HG03060 (cell line): ENCODE measurements around the gene PRR14L.

Experiments
- ATAC-seq: cut with Tn5 transposase; IDR thresholded peaks from one replicate; pipeline ENCODE4 v1.9.1; 2021; ENCODE audit warnings: low read depth, moderate number of reproducible peaks; ENCODE audit not compliant: unreplicated experiment

The PRR14L gene

DNA sequence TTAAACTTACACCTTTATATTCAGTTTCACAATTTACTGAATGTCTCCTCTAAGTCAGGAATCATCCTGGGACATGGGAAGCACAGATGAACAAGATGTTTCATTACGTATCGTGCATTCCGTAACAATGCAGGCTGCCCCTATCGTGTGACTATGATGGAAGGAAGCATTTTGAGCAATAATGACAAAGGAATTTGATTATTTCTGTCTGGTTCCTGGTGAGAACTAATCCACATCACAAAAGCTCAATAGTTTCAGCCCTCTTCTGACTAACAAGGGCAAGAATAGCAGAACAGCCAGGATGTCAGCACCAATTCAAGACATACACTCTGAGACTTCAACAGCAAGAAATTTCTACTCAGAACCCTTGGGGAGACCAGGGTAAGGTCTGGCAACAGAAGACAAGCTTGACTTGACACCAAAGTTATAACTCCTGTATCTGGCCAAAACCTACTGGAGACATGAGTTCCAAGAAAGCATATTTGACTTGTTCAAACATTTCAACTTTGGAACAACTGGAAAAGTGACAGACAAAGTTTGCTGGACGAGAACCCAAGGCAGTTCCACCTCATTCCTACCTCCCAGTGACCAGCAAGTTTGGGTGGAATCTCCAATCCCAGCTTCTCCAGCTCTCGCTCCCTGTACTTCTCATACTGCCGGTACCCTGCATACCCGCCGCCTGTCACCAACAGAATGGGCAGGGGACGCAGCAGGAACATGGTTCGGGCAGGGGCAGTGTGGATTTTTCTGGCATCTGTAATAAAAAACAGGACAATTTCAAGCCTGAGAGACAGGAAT lies 102.2 kb downstream of the PRR14L start:
- no peak for ATAC-seq

DNA sequence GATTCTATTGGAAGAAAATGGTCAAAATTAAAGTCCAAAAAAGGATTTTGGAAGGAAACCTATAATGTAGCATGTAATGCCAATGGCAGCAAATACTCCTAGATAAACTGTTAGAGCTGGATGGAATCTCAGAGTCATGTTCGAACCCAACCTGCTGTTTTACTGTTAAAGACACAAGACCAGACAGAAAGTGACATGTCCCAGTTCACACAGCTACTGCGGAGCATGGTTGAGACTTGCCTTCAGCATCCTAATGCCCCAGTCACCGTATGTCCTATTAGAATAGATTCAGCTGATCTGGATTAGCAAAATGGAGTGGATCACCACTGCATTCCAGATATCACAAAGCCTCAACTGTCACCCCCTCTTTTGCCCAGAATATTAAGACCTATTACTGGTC lies 102.9 kb downstream of the PRR14L start:
- no peak for ATAC-seq

DNA sequence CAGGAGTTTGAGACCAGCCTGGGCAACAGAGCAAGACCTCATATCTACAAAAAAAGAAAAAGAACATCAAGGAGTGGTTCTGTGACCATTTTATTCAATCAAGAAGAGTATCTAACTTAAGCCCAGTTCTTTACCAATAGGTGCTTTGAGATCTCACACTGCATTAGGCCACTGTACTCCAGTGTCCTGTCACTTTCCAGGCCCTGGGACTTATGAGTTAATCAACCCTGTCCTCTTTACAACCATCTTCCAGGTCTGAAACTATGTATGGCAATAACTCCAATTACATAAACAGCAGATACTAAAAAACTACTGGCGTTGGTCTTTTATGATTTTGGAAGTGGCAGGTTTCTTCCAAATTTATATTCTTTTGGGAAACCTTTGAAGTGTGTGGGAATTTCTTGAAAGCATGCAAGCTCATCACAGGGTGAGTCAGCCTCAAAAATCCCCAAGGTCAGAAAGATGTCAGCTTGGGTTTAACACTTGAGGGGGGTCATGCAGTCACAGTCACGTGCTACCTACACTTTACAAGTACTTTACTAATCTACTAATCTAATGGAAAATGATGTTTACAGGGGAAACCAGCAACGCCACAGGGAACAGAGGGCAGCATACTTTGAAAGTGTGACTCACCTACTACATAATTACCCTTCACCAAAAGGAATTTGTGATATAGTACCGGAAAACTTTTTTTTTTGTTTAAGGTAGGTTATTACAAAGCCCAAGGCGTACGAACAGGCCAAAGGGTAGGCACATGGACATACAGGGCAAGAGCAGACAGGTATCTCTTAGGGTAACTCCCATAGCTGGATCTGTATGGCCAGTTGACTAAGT lies 103.5 kb downstream of the PRR14L start:
- no peak for ATAC-seq

DNA sequence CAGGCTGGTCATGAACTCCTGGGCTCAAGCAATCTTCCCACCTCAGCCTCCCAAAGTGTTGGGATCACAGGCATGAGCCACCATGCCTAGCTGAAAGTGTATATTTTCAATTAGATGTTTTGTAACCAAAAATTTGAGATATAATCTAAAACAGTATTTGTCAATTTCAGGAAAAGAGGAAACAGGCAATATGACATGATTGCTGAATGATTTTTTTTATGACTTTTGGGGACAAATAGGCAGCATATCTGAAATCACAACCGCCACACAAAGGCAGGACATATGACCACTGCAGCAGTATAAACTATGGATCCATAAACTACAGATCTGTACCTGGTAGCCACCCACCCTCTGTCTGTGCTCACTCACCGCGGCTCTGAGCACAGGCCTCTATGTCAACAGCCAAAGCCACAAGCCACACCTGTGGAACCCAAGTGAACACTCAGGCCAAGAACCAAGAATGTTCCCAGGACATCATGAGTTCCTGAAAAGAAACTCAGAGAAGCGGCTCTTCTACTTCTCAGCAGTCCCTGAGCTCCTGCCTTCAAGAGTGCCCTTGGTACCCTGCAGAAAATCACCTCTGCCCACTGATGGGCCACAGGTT lies 110.4 kb downstream of the PRR14L start:
- ATAC-seq = no peak

DNA sequence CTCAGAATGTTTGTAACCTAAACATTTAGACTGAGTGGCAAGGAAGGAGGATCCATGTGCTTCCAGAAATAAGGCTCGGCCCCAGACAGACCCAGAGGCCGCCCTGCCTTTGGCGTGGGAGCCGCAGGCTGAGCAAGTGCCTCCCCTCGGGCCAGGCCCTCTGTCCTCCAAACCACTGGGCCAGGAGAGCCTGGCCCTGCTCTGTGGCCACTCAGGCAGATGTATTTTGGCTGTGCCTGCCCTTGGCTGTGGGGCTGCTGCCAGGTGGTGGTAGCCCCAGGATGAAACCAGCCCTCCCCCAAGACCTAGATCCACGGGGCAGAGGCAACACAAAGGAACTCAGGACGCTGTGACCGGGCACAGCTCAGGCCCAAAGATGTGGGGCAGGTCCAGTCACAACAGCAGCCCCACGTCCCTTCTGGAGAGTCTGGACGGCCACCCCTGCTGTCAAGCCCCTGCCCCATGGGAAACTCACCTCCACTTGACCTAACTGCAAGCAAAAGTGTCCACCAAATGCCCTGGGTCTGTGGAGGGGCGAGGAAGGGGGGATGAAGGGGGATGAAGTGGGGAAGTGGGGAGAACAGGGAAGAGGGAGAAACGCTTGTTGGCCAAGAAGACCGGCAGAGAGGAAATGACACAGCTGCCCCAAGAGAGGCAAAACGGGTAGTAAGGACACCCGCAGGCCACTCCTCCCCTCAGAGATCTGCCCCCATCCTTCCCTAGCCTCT lies 111.9 kb downstream of the PRR14L start:
- no peak for ATAC-seq

DNA sequence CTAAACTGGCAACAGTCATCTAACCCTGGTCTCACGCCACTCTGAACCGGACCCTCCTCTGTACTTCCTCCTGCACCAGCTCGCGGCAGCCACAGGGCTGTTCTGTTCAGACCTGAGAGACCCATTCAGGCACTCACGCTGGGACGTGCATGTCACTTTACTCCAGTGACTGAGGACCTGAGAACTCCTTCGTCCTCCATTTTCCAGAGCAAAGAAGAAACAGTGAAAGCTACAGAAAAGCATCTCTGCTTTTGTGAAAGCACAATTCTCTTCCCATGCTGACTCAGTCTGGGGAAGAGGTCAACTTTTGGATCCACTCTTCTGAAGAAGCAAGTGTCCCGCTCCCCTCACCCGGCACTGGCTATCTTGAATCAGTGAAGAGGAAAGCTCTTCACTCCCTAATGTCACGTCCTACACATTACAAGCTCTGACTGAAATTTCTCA lies 112.5 kb downstream of the PRR14L start:
- ATAC-seq = no peak

DNA sequence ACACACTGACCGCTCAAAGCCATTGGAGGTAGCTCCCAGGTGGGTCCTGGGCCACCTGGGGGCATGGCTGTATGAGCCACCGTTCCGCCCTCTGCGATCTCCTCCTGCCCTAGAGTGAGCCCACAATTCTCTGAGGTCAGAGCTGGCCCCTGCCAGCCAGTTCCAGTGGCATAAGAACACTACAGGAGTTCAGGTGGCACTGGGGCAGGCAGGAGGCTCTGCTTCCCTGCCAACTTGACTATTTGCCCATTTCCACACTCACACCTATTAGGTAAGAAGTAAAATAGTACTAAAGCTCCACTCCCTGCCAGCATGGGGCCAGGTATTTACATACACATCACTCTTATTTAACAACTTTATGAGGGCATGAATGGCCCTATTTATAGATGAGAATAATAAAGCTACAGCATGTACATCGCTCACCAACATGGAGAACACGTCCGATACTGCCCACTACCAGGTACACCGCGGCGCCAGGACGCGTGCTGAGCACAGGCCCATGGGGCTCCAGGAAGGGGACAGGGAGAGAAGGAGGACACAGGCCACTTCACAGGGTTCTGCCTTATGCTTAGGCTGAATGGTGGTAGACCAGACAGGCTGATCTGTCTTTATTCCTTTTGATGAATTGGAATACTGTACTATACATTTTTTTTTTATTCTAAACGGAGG lies 114.2 kb downstream of the PRR14L start:
- ATAC-seq = no peak

DNA sequence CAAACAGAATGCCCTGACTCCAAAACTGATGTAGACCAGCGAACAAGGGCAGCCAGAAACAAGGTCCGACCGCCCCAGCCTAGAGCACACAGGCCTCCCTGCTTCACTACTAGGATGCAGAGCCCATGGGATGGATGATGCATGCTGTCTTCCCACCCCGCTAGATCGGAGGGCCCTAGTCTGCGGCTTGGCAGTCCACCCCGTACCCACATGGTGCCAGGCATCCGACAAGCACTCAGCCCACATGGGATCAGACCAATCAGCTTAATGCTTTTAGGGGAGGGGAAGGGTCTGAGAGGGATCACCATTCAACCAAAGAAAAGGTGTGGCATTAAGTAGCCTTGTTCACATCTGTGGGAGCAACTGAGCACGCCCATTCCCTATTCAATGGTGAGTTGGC lies 118.5 kb downstream of the PRR14L start:
- no peak for ATAC-seq
